D721Med (cell line): ENCODE measurements around the gene MARCHF6.

Experiments used
- DNase-seq: peaks from one replicate; pipeline ENCODE4 v3.0.0; 2011; ENCODE audit warnings: low spot score; ENCODE audit not compliant: insufficient read length
- FAIRE-seq: peaks from 2 replicates; lab custom pipeline; 2011; peaks lifted over from hg19 to GRCh38; lab: Jason Lieb, UNC
- CTCF ChIP-seq: IDR thresholded peaks from 2 replicates; pipeline ENCODE4 v1.5.1; 2012; ENCODE audit warnings: mild to moderate bottlenecking, control low read depth; ENCODE audit not compliant: insufficient read depth; ENCODE audit errors: missing control alignments

MARCHF6 gene

GRCh38 chr5:10324518-10325370, 28.8 kb upstream of the MARCHF6 start:
- FAIRE-seq (no peak), DNase-seq (no peak)
- no peak for TF ChIP-seq CTCF

GRCh38 chr5:10328323-10328722, 25.2 kb upstream of the MARCHF6 start:
- FAIRE-seq, result no peak
- TF ChIP-seq CTCF, result no peak
- DNase-seq, result no peak

GRCh38 chr5:10329446-10329819, 24.1 kb upstream of the MARCHF6 start:
- FAIRE-seq (no peak), DNase-seq (no peak)
- TF ChIP-seq CTCF, result no peak

GRCh38 chr5:10329820-10330481, 23.5 kb upstream of the MARCHF6 start:
- DNase-seq, result no peak
- FAIRE-seq, result no peak
- no peak for TF ChIP-seq CTCF

- FAIRE-seq (no peak), DNase-seq (no peak)
- no peak for TF ChIP-seq CTCF
Measured at GRCh38 chr5:10330511-10331230, 22.8 kb upstream of the MARCHF6 start.

- TF ChIP-seq CTCF, result no peak
- FAIRE-seq (no peak), DNase-seq (no peak)
Measured at GRCh38 chr5:10331341-10331796, 22.1 kb upstream of the MARCHF6 start.
